PC-9 (cell line): Measurements from ENCODE around the gene ARSK. TPM values are rescaled to one million over a fixed set of nuclear protein-coding genes. Genes with fewer than 3 reads are reported as not detected.

Experiments
- BruUV-seq: library from RNA; stranded (reverse); fragments of 400-500 nt; replicated peaks from 2 replicates; lab custom pipeline; 2021; lab: Mats Ljungman, UMichigan
- CTCF ChIA-PET: fragments of 300-600 bp; sonication (Branson Sonifier 250); formaldehyde crosslinking; loops from one replicate; lab custom pipeline; 2022; ENCODE audit warnings: antibody characterized with exemption; lab: Charles Lee
- POLR2A ChIA-PET: fragments of 300-600 bp; sonication (Branson Sonifier 250); formaldehyde crosslinking; loops from one replicate; lab custom pipeline; 2022; ENCODE audit warnings: antibody characterized with exemption; ENCODE audit not compliant: unreplicated experiment; lab: Charles Lee
- DNase-seq, 2 experiments: peaks; one replicate each; pipeline versions ENCODE4 v3.0.0 to v3.0.0-alpha.2; 2015 to 2022; ENCODE audit warnings: mixed read lengths in 1 of 2
- H2AFZ ChIP-seq: fragments of 200-600 bp; sonication (generic); 2 replicates; pipeline ENCODE4 v1.8.1; 2017; ENCODE audit warnings: antibody characterized with exemption
- H3F3A ChIP-seq: fragments of 200-600 bp; sonication (generic); 2 replicates; pipeline ENCODE4 v1.8.1; 2017; ENCODE audit warnings: antibody characterized with exemption, mild to moderate bottlenecking, low read depth; ENCODE audit not compliant: insufficient read depth
- H3K27ac ChIP-seq: fragments of 200-600 bp; sonication (generic); 2 replicates; pipeline ENCODE4 v1.6.1; 2016; ENCODE audit warnings: mixed run types
- H3K27me3 ChIP-seq: fragments of 200-600 bp; sonication (generic); 2 replicates; pipeline ENCODE4 v1.6.1; 2016; ENCODE audit warnings: low read depth, mixed run types; ENCODE audit not compliant: insufficient read depth
- H3K36me3 ChIP-seq: fragments of 200-600 bp; sonication (generic); 2 replicates; pipeline ENCODE4 v1.6.1; 2016; ENCODE audit warnings: low read depth, mixed run types
- H3K4me1 ChIP-seq: fragments of 200-600 bp; sonication (generic); replicated peaks from 2 replicates; pipeline ENCODE4 v1.6.1; 2016; ENCODE audit warnings: mixed run types; ENCODE audit not compliant: insufficient read depth
- H3K4me2 ChIP-seq: fragments of 200-600 bp; sonication (generic); 2 replicates; pipeline ENCODE4 v1.6.1; 2017; ENCODE audit warnings: mixed run types
- H3K4me3 ChIP-seq: fragments of 200-600 bp; sonication (generic); 2 replicates; pipeline ENCODE4 v1.6.1; 2016; ENCODE audit warnings: mixed run types
- H3K79me2 ChIP-seq: fragments of 200-600 bp; sonication (generic); 2 replicates; pipeline ENCODE4 v1.6.1; 2017; ENCODE audit warnings: low read depth, mixed run types
- H3K9me2 ChIP-seq: fragments of 200-600 bp; sonication (generic); 2 replicates; pipeline ENCODE4 v1.8.1; 2017; ENCODE audit warnings: mild to moderate bottlenecking; ENCODE audit not compliant: insufficient read depth
- H3K9me3 ChIP-seq: fragments of 200-600 bp; sonication (generic); 2 replicates; pipeline ENCODE4 v1.8.1; 2016; ENCODE audit warnings: low read depth; ENCODE audit not compliant: insufficient read depth
- H4K20me1 ChIP-seq: fragments of 200-600 bp; sonication (generic); 2 replicates; pipeline ENCODE4 v1.8.1; 2017; ENCODE audit not compliant: insufficient read depth
- CTCF ChIP-seq: fragments of 200-600 bp; sonication (generic); conservative IDR thresholded peaks from 2 replicates; pipeline ENCODE4 v1.6.1; 2017; ENCODE audit warnings: mixed run types, antibody characterized with exemption, mild to moderate bottlenecking, moderate library complexity
- EZH2 ChIP-seq: fragments of 200-600 bp; sonication (generic); IDR thresholded peaks from 2 replicates; pipeline ENCODE4 v1.8.0; 2017; ENCODE audit warnings: antibody characterized with exemption, low read depth
- intact Hi-C: fragments of 100-400 bp; cut with micrococcal nuclease; formaldehyde crosslinking; loops from one replicate; pipeline ENCODE4 v1.10.0; 2022; ENCODE audit not compliant: unreplicated experiment
- total RNA-seq: library from RNA; stranded (reverse); gene quantifications from 2 replicates; pipeline ENCODE4 v1.2.3, GENCODE V29; 2021

Gene ARSK
- total RNA-seq, 1 experiment from 2014 or later, result 5.8 TPM

DNA sequence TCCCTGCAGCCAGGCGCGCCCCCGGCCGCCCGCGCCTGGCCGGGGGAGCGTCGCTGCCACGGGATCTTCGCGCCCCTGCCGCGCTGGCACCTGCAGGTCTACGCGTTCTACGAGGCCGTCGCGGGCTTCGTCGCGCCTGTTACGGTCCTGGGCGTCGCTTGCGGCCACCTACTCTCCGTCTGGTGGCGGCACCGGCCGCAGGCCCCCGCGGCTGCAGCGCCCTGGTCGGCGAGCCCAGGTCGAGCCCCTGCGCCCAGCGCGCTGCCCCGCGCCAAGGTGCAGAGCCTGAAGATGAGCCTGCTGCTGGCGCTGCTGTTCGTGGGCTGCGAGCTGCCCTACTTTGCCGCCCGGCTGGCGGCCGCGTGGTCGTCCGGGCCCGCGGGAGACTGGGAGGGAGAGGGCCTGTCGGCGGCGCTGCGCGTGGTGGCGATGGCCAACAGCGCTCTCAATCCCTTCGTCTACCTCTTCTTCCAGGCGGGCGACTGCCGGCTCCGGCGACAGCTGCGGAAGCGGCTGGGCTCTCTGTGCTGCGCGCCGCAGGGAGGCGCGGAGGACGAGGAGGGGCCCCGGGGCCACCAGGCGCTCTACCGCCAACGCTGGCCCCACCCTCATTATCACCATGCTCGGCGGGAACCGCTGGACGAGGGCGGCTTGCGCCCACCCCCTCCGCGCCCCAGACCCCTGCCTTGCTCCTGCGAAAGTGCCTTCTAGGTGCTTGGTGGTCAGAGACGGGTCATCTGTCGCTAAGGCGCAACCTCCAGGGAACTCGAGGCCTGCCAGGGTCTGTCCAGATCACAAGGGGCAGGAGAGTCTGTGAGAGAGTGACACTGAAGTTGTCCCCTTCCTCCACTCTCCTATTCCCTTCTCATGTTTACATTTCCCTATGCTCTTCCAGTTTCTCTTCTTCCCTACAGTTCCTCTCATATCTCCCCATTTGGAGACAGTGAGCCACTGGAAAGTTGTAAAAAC lies 66.3 kb downstream of the ARSK start:
- no peaks in the 10 kb centered on the region for H3K9me3 ChIP-seq
- TF ChIP-seq CTCF, result no peak
- no peak for TF ChIP-seq EZH2
- H3K36me3 ChIP-seq, result no peaks in the 10 kb centered on the region
- intact Hi-C loops, result no loop called here
- H3K79me2 ChIP-seq, result no peaks in the 10 kb centered on the region
- peak overlapping the region; percentile 73 for H2AFZ ChIP-seq
- POLR2A ChIA-PET, result interaction anchor here (0.6 to 0.7 kb wide), 2 partner anchors 89 to 221 kb away, joined by 3 to 4 read pairs; no protein-coding TSS in a partner anchor
- no TSS peak for BruUV-seq
- CTCF ChIA-PET, result no interaction called here
- 0 out of 2 replicates have a peak, but pooled peaks cover 3% of the 10 kb centered on the region for H3F3A ChIP-seq
- H4K20me1 ChIP-seq, result no peaks in the 10 kb centered on the region
- H3K4me2 ChIP-seq, result peak overlapping the region; percentile 81
- no peaks in the 10 kb centered on the region for H3K9me2 ChIP-seq
- peaks cover 13% of the 10 kb centered on the region; the same call in 1 of the 2 replicates for H3K27me3 ChIP-seq
- no peak overlapping the region for H3K27ac ChIP-seq
- peak overlapping the region; percentile 60; the same call in 1 of the 2 replicates for H3K4me3 ChIP-seq
- H3K4me1 ChIP-seq, result 0 out of 2 replicates have a peak, but pooled peaks cover 4% of the 10 kb centered on the region
- DNase-seq, result peak in 1 of 2 experiments; percentile 31

- 0 out of 2 replicates have a peak, but pooled peaks cover 4% of the 10 kb centered on the region for H3K4me1 ChIP-seq
- no peak overlapping the region for H3K4me2 ChIP-seq
- no peak for DNase-seq
- no peak for TF ChIP-seq EZH2
- no peak for TF ChIP-seq CTCF
- no peaks in the 10 kb centered on the region for H3K79me2 ChIP-seq
- no peaks in the 10 kb centered on the region for H4K20me1 ChIP-seq
- peak overlapping the region; percentile 73; the same call in 1 of the 2 replicates for H2AFZ ChIP-seq
- H3K36me3 ChIP-seq, result no peaks in the 10 kb centered on the region
- H3K27ac ChIP-seq, result no peak overlapping the region
- peaks cover 13% of the 10 kb centered on the region; the same call in 1 of the 2 replicates for H3K27me3 ChIP-seq
- ChIA-PET POLR2A (interaction anchor here (0.6 to 0.7 kb wide), 2 partner anchors 90 to 220 kb away, joined by 3 to 4 read pairs; no protein-coding TSS in a partner anchor), CTCF (no interaction called here)
- no peaks in the 10 kb centered on the region for H3K9me2 ChIP-seq
- intact Hi-C loops, result no loop called here
- no peak overlapping the region for H3K4me3 ChIP-seq
- no TSS peak for BruUV-seq
- no peaks in the 10 kb centered on the region for H3K9me3 ChIP-seq
- 0 out of 2 replicates have a peak, but pooled peaks cover 3% of the 10 kb centered on the region for H3F3A ChIP-seq
Observed at GRCh38 chr5:95621839-95622629, 67.1 kb downstream of the ARSK start.

- Histone ChIP-seq H2AFZ (no peak overlapping the region), H3K4me3 (no peak overlapping the region), H3K27me3 (peaks cover 13% of the 10 kb centered on the region; the same call in 1 of the 2 replicates), H3K9me3 (no peaks in the 10 kb centered on the region), H3K9me2 (no peaks in the 10 kb centered on the region), H3K27ac (no peak overlapping the region), H3K36me3 (no peaks in the 10 kb centered on the region), H3K4me1 (0 out of 2 replicates have a peak, but pooled peaks cover 4% of the 10 kb centered on the region), H3K4me2 (no peak overlapping the region), H3F3A (0 out of 2 replicates have a peak, but pooled peaks cover 3% of the 10 kb centered on the region), H3K79me2 (no peaks in the 10 kb centered on the region), H4K20me1 (no peaks in the 10 kb centered on the region)
- intact Hi-C loops, result no loop called here
- POLR2A ChIA-PET, result no interaction called here
- no TSS peak for BruUV-seq
- CTCF ChIA-PET, result no interaction called here
- no peak for TF ChIP-seq EZH2
- no peak for TF ChIP-seq CTCF
- DNase-seq, result no peak
Observed at GRCh38 chr5:95623706-95624105, 68.8 kb downstream of the ARSK start.
